Measurements from ENCODE around the gene SLC35F1. TPM values are rescaled to one million over a fixed set of nuclear protein-coding genes. Genes with fewer than 3 reads are reported as not detected.

The SLC35F1 gene
- polyA plus RNA-seq, 1 donor from 2014 or later: 35.1 TPM

DNA sequence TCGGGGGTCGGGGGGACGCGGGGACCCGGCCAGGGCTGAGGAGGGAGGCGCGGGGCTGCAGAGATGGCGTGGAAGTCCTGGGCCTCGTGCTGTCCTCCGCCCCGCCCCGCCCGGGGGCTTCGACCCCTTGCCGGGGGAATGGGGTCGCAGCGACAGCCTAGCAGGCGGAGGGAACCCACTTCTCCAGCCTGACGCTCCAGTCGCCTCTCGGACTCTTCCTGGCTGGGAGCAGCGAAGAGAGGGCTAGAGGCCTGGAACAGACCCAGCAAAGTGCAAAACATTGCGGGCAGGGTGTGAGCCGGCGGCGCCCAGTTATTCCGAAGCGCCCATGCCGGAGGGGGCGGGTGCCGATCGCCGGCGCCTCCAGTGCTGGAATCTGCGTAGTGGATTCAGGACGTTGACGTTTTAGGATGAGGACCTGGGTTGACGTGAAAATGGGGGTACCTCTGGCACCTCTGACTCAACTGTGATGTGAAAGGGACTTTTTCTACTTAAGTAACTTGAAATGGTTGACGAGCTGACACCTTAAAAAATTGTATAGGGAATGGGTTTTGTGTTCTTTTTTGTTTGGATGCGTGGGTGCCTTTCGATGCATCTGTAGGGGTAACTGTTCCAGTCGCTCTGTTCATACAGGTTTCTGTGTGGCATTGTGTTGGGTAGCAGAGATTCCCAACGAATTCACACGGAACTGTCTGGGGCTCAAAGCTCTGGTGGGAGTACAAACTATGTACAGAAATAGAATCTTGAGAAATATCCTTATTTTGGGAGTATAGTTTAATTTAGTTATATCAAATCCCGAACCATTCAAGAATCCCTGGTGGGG, 1.4 kb downstream of the SLC35F1 start:
- H3K4me2 ChIP-seq (ENCODE audit: low read length): peak overlapping the region; percentile 75
- peak overlapping the region; percentile 72 for H3K27ac ChIP-seq (ENCODE audit: low read length)
- peak overlapping the region; percentile 37 for H2AFZ ChIP-seq (ENCODE audit: low read depth, low read length)

DNA sequence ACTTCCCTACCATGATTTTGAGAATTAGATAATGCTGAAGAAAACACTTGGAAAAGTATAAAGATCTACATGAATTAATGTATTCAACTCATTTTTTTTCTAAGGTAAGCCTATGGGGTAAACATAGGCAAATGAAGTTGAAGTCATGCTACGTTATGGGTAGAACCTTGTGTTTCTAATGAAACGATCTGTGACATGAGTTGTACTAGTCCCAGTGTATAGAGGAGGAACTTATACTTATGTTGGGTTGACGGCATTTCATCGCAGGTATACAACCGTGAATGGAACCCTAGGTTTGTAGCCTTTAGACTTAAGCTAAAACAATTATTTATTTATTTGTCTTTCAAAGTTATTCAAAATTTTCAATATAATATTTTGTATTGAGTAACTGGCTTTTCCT, 2.6 kb downstream of the SLC35F1 start:
- Histone ChIP-seq H2AFZ (ENCODE audit: low read depth, low read length) (no peak overlapping the region), H3K27me3 (ENCODE audit: insufficient read depth, low read depth, low read length) (no peaks in the 10 kb centered on the region), H3K79me2 (replicated peaks; ENCODE audit: insufficient read depth, low read length) (peaks cover 53% of the 10 kb centered on the region), H3K4me2 (ENCODE audit: low read length) (peak overlapping the region; percentile 75), H3K9ac (ENCODE audit: low read length) (no peak overlapping the region), H3K4me3 (ENCODE audit: low read length) (peak overlapping the region; percentile 93), H3K9me3 (ENCODE audit: low read length) (no peaks in the 10 kb centered on the region), H3K27ac (ENCODE audit: low read length) (no peak overlapping the region), H3K9me2 (ENCODE audit: insufficient read depth, low read length) (no peaks in the 10 kb centered on the region), H3F3A (ENCODE audit: insufficient read depth, low read length, poor library complexity, severe bottlenecking) (peaks cover 4% of the 10 kb centered on the region), H4K20me1 (ENCODE audit: insufficient read depth) (no peaks in the 10 kb centered on the region), H3K36me3 (ENCODE audit: insufficient read depth, low read length) (no peaks in the 10 kb centered on the region)
- no peak for TF ChIP-seq POLR2AphosphoS5 (IDR thresholded peaks at IDR 0.05)
- no peak for TF ChIP-seq TAF1 (IDR thresholded peaks at IDR 0.05; ENCODE audit: low read depth)
- TF ChIP-seq MXI1 (conservative IDR thresholded peaks at IDR 0.05; ENCODE audit: poor library complexity, severe bottlenecking): no peak
- TF ChIP-seq EP300 (conservative IDR thresholded peaks at IDR 0.05; ENCODE audit: poor library complexity, severe bottlenecking): no peak
- TF ChIP-seq, protein P1, sequence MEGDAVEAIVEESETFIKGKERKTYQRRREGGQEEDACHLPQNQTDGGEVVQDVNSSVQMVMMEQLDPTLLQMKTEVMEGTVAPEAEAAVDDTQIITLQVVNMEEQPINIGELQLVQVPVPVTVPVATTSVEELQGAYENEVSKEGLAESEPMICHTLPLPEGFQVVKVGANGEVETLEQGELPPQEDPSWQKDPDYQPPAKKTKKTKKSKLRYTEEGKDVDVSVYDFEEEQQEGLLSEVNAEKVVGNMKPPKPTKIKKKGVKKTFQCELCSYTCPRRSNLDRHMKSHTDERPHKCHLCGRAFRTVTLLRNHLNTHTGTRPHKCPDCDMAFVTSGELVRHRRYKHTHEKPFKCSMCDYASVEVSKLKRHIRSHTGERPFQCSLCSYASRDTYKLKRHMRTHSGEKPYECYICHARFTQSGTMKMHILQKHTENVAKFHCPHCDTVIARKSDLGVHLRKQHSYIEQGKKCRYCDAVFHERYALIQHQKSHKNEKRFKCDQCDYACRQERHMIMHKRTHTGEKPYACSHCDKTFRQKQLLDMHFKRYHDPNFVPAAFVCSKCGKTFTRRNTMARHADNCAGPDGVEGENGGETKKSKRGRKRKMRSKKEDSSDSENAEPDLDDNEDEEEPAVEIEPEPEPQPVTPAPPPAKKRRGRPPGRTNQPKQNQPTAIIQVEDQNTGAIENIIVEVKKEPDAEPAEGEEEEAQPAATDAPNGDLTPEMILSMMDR (IDR thresholded peaks at IDR 0.05; ENCODE audit: poor library complexity, severe bottlenecking): no peak
- TF ChIP-seq RAD21 (conservative IDR thresholded peaks at IDR 0.05): no peak

More for the DNA sequence above, 1.4 kb downstream of the SLC35F1 start:
- H3K4me3 ChIP-seq (ENCODE audit: low read length): peak overlapping the region; percentile 93
- H3F3A ChIP-seq (ENCODE audit: insufficient read depth, low read length, poor library complexity, severe bottlenecking): peaks cover 4% of the 10 kb centered on the region
- no peaks in the 10 kb centered on the region for H3K27me3 ChIP-seq (ENCODE audit: insufficient read depth, low read depth, low read length)
- no peaks in the 10 kb centered on the region for H3K9me3 ChIP-seq (ENCODE audit: low read length)
- no peaks in the 10 kb centered on the region for H3K36me3 ChIP-seq (ENCODE audit: insufficient read depth, low read length)
- H4K20me1 ChIP-seq (ENCODE audit: insufficient read depth): no peaks in the 10 kb centered on the region
- H3K79me2 ChIP-seq (replicated peaks; ENCODE audit: insufficient read depth, low read length): peaks cover 46% of the 10 kb centered on the region
- TF ChIP-seq TAF1 (IDR thresholded peaks at IDR 0.05; ENCODE audit: low read depth) (no peak), SMC3 (conservative IDR thresholded peaks at IDR 0.05; ENCODE audit: poor library complexity) (peak; percentile 15)
- TF ChIP-seq, protein P2, sequence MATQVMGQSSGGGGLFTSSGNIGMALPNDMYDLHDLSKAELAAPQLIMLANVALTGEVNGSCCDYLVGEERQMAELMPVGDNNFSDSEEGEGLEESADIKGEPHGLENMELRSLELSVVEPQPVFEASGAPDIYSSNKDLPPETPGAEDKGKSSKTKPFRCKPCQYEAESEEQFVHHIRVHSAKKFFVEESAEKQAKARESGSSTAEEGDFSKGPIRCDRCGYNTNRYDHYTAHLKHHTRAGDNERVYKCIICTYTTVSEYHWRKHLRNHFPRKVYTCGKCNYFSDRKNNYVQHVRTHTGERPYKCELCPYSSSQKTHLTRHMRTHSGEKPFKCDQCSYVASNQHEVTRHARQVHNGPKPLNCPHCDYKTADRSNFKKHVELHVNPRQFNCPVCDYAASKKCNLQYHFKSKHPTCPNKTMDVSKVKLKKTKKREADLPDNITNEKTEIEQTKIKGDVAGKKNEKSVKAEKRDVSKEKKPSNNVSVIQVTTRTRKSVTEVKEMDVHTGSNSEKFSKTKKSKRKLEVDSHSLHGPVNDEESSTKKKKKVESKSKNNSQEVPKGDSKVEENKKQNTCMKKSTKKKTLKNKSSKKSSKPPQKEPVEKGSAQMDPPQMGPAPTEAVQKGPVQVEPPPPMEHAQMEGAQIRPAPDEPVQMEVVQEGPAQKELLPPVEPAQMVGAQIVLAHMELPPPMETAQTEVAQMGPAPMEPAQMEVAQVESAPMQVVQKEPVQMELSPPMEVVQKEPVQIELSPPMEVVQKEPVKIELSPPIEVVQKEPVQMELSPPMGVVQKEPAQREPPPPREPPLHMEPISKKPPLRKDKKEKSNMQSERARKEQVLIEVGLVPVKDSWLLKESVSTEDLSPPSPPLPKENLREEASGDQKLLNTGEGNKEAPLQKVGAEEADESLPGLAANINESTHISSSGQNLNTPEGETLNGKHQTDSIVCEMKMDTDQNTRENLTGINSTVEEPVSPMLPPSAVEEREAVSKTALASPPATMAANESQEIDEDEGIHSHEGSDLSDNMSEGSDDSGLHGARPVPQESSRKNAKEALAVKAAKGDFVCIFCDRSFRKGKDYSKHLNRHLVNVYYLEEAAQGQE (IDR thresholded peaks at IDR 0.05; ENCODE audit: borderline replicate concordance): no peak
- no peaks in the 10 kb centered on the region for H3K9me2 ChIP-seq (ENCODE audit: insufficient read depth, low read length)
- peak overlapping the region; percentile 76 for H3K9ac ChIP-seq (ENCODE audit: low read length)

All from neural cell (in vitro differentiated cells).